T-helper 1 cell treated with Interleukin-12 subunit alpha and Interleukin-12 subunit beta and Interleukin-4 antibody, amounts not matched to agents 30 ng/mL and 1 ng/mL, for 36 hours (primary cell): ENCODE results near the gene GPX3. TPM values are rescaled to one million over a fixed set of nuclear protein-coding genes. Genes with fewer than 3 reads are reported as not detected.

Experiments
- intact Hi-C: fragments of 100-400 bp; cut with micrococcal nuclease; formaldehyde crosslinking; loops from one replicate; pipeline ENCODE4 v1.15.1; 2024
- total RNA-seq: library from RNA; stranded (reverse); gene quantifications from 2 replicates; pipeline ENCODE4 v1.2.3, GENCODE V29; 2022

GPX3 gene
- total RNA-seq, 1 donor from 2014 or later, result not detected

DNA sequence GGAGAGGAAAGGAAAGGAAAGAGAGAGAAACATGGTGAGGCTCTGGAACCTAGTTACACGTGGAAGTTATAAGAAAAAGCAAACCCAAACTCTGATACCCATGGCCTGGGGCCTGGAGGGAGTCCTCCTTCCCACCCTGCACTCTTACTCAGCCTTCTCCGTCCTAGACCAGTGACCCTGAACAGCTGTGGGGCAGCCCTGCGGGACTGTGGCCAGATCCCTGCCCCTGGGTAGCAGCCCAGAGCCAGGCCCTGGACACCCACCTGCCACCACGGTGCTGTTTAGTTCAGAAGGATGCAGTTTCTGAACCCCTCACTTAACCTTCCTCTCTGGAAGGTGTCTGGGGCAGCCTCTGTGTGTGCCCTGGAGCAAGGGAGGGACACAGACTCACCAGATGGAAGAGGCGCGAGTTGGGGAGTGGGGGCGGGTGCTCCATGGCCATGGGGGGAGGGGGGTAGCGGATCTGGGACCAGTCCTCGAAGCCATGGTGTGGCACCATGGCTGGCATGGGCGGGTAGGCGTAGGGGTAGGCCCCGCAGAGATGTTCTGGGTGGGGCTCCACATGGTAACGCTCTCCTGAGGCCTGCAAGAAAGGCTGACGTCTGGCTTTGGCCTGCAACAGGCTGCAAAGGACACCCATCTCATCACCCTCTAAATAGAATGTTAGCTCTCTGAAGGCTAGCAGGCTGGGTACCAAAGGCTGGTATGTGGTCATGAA is 13.0 kb downstream of the GPX3 start:
- intact Hi-C loops, result no loop called here

GRCh38 chr5:151034422-151035379 is 14.3 kb downstream of the GPX3 start:
- intact Hi-C loops, result no loop called here

- intact Hi-C loops, result no loop called here
Measured at GRCh38 chr5:151036556-151036955, 16.2 kb downstream of the GPX3 start.

GRCh38 chr5:151037561-151038411 is 17.4 kb downstream of the GPX3 start:
- intact Hi-C loops, result no loop called here

- intact Hi-C loops, result no loop called here
Measured at GRCh38 chr5:151038412-151038745, 18.0 kb downstream of the GPX3 start.

- intact Hi-C loops, result no loop called here
Measured at GRCh38 chr5:151038801-151039238, 18.4 kb downstream of the GPX3 start.

DNA sequence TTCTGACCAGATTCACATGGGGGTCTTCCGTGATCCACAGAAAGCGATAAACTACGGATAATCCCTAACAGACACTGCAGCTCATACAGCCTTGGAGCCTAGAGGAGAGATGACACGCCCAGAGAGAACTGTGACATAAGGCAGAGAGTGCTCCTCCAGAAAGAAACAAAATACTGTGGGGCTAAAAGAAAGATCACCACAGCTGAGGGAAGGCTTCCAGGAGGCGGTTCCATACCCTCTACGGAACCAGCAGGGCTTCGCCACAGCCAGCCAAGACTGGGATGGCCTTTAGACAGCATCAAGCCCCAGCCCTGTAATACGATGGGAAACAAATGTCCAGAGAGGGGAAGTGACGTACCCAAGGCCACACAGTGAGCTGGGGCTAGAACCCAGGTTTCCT is 19.3 kb downstream of the GPX3 start:
- intact Hi-C loops, result no loop called here

- intact Hi-C loops, result no loop called here
Measured at GRCh38 chr5:151040211-151040747, 19.9 kb downstream of the GPX3 start.

DNA sequence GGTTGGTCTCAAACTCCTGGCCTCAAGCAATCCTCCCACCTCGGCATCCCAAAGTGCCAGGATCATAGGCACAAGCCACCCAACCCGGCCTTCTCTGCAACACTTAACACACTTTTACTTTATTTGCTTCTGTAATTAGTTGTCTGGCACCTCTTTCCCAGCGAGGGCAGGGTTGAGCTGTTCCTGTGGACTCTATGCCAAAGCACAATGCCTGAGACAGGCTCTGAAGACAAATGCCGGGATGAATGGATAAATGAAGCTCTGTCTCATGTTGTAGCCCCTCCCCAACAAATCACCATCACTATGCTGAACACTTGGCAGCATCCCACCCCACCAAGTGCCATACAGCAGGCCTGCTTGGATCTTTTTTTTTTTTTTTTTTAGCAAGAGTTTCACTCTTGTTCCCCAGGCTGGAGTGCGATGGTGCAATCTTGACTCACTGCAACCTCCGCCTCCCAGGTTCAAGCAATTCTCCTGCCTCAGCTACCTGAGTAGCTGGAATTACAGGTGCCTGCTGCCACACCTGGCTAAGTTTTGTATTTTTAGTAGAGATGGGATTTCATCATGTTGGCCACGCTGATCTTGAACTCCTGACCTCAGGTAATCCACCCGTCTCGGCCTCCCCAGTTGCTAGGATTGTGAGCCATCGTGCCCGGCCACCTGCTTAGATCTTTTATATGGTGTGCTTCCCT is 21.3 kb downstream of the GPX3 start:
- intact Hi-C loops, result no loop called here

- intact Hi-C loops, result no loop called here
Measured at GRCh38 chr5:151042453-151043093, 22.2 kb downstream of the GPX3 start.

- intact Hi-C loops, result loop anchor here (5.0 kb wide), 2 partner anchors 486 to 591 kb away; no protein-coding TSS in a partner anchor
Measured at GRCh38 chr5:151047814-151048425, 27.5 kb downstream of the GPX3 start.

- intact Hi-C loops, result loop anchor here (5.0 kb wide), 2 partner anchors 486 to 591 kb away; no protein-coding TSS in a partner anchor
Measured at GRCh38 chr5:151048526-151048925, 28.1 kb downstream of the GPX3 start.

GRCh38 chr5:151051066-151051930 is 30.9 kb downstream of the GPX3 start:
- intact Hi-C loops, result loop anchor here (1.0 kb wide), 3 partner anchors 30 to 114 kb away; partner anchors contain the start of gene TNIP1

DNA sequence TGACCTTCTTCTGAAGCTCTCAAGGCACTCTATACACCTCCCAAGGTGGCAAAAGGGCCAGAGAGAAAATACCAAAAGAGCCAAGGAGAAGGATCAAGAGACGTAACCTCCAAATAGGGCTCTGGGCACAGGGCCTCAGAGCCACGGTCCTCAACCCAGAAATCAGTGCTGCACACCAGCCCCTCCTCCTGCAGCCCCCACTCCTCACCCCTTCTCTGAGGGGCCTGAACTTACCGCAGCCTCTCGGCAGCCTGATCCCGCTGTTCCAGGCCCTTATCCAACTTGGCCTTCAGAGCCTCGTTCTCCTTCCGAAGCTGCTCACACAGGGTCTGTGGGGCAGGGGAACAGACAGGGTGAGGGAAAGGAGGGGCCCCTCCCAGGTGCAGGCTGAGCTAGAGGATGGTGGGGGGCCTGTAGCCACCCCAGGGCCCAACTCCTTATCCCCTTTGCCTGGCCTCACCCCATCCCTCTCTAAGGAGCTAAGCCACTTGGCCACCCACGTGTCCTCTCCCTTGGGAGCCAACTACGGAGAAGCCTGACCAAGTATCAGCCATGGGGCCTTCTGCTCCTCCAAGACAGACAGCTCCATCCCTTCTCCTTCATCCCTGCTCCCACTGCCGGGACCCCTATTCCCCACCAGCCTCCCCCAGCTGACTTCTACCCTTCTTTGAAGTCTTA is 31.7 kb downstream of the GPX3 start:
- intact Hi-C loops, result loop anchor here (1.0 kb wide), 3 partner anchors 29 to 113 kb away; partner anchors contain the start of gene TNIP1

GRCh38 chr5:151052836-151053235 is 32.4 kb downstream of the GPX3 start:
- intact Hi-C loops, result no loop called here

DNA sequence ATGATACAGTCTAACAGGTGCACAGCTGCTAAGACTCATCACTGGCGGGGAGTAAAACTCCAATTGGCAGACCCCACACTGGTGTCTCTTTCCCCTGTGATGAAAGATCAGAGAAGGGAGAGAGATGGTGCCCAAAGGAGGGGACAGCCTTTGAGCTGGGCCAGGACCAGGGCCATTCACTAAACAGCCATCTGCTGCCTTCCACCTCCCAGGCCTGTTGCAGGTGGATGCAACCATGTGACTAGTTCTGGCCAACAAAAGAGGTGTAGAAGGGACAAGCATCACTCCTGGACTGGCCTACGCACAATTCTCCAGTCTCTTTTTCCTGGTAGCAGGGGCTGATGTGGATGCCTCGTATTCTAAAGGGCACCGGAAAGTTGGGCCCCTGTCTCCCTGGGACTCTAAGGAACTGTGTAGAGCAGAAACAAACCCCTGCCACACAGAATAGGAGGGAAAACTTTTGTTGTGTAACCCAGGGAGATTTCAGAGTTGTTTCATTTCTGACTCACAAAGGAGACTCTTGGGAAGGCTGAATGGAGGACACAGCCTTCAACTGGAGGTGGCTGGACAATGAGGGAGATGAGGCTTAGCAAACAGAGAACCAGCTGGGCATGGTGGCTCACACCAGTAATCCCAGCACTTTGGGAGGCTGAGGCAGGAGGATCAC is 33.5 kb downstream of the GPX3 start:
- intact Hi-C loops, result no loop called here

DNA sequence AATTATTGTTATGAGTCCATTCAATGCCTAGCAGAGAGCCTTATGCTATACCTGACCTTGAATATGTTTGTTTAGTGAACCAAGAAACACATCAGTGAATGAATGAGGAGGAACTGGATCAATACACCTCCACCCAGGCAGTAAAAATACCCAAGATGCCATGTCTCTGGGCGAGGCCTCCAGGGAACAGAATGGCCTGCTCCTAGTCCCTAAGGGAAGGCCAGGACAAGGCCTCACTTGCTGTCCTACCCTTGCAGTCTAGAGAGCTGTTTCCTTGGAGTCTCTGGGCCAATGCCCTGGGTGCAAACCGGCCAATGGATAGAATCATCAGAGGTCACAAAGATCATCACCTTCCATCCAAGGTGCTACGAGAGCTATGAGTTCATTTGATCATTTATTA is 34.3 kb downstream of the GPX3 start:
- intact Hi-C loops, result no loop called here
